ENCODE measurements around the gene ZG16. TPM values are rescaled to one million over a fixed set of nuclear protein-coding genes. Genes with fewer than 3 reads are reported as not detected.
"Not testable (repeated sequence)": the region's sequence is repeated elsewhere in the genome, so short reads cannot be mapped to it uniquely, and the experiment has no call there.

The ZG16 gene
- polyA plus RNA-seq, 3 donors = 0.03 to 0.05 TPM; not detected in 1

DNA sequence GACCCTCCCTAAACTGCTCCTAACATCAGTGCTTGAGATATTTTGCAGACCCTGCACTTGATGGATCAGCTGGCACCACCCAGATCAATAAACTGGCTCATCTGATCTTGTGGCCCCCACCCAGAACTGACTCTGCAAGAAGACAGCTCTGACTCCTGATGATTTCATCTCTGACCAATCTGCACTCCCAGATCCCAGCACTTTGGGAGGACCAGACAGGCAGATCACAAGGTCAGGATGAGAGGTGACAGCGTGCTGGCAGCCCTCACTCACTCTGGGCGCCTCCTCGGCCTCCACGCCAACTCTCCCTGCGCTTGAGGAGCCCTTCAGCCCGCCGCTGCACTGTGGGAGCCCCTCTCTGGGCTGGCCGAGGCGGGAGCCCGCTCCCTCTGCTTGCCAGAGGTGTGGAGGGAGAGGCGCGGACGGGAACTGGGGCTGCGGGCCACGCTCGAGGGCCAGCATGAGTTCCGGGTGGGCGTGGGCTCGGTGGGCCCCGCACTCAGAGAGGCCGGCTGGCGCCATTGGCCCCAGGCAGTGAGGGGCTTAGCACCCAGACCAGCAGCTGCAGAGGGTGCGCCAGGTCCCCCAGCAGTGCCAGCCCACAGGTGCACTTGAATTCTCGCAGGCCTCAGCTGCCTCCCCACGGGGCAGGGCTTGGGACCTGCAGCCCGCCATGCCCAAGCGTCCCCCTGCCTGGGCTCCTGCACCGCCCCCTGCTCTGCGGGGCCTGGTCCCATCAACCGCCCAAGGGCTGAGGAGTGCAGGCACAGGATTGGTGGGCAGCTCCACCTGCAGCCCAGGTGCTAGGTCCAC, 29.9 kb upstream of the ZG16 start:
- no peak for DNase-seq

DNA sequence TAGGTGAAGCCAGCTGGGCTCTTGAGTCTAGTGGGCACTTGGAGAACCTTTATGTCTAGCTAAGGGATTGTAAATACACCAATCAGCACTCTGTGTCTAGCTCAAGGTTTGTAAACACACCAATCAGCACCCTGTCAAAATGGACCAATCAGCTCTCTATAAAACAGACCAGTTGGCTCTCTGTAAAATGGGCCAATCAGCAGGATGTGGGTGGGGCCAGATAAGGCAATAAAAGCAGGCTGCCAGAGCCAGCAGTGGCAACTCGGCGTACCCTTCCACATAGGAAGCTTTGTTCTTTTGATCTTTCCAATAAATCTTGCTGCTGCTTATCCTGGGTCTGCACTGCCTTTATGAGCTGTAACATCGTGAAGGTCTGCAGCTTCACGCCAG, 29.3 kb upstream of the ZG16 start:
- DNase-seq = not testable (repeated sequence)

DNA sequence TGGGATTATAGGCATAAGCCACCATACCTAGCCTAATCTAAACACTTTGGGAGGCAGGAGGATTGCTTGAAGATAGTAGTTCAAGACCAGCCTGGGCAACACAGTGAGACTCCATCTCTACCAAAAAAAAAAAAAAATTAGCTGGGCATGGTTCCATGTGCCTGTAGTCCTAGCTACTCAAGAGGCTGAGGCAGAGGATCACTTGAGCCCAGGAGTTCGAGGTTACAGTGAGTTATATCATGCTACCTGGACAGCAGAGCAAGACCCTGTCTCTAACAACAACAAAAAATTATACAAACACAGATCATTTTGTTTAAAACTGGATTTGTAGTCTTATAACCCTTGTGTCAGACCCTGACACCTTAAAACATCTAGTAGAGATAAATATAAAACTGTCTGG, 24.5 kb upstream of the ZG16 start:
- no peak for DNase-seq

DNA sequence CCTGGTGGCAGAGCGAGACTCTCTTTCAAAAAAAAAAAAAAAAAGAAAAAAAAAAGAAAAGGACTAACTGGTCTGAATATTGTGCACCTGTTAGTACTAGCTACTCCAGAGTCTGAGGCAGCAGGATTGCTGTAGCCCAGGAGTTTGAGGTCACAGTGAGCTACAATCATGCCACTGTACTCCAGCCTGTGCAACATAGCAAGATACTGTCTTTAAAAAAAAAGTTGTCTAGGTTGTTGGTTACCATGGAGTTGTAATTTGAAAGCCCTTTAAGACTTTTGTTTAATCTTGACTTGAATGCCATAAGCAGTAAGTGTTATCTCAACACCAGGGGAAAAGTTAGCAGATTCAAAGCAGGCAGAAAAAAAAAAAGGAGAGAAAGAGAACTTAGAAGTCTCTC, 21.4 kb upstream of the ZG16 start:
- DNase-seq = no peak

DNA sequence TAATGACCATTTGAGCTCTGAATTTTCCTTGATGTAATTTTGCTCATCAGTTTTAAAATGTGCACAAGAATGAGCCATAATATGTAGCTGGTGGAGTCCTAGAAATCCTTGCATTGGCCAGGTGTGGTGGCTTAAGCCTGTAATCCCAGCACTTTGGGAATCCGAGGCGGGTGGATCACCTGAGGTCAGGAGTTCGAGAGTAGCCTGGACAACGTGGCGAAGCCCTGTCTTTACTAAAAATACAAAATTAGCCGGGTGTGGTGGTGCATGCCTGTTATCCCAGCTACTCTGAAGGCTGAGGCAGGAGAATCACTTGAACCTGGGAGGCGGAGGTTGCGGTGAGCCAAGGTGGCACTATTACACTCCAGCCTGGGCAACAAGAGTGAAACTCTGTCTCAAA, 21.0 kb upstream of the ZG16 start:
- DNase-seq = not testable (repeated sequence)

DNA sequence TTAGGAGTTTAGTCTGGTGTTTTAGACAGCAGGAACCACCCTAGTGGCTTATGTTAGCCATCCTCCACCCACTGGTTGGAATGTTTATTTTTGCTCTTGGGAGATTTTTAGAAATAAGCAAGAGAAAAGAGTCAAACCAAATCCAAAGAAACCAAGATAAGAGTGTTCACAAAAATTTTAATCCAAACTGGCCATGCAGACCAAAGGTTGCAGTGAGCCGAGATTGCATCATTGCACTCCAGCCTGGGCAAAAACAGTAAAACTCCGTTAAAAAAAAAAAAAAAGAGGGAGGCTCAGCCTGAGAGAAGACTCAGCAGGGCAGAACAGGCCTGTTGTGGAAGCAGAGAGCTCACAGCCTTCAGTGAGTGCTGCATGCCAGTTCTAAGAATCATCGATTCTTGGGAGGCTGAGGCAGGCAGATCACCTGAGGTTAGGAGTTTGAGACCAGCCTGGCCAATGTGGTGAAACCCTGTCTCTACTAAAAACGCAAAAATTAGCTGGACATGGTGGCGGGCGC, 20.0 kb upstream of the ZG16 start:
- no peak for DNase-seq

DNA sequence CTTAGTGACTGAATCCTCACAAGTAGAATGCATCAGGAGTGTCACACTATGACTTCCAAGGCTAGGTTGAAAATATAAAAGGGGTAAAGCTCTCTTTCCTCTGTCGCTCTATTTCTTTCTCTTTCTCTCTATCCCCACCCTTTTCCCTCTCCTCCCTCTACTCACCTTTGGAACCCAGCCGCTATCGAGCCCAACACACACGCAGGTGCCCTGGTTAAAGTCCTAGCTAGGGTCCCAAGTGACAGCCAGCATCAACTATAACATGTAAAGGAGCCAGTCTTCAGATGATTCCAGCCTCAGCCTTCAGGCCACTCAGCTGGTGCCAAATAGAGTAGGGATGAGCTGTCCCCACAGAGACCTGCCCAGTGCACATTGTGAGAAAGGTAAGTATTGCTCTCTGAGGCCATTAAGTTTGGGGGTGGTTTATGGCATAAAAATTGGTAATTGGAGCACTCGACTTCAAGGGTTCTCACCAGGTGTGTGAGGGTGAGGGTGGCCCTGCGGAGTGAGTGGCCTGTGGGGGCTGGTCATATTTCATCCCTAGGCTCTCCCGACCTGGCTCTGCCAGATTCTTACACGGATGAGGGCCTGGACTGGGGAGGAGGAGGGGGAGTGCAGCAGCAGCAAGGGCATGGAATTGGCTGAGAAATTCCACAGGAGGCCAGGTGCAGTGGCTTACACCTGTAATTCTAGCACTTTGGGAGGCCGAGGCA, 17.3 kb upstream of the ZG16 start:
- DNase-seq = peak; percentile 48

DNA sequence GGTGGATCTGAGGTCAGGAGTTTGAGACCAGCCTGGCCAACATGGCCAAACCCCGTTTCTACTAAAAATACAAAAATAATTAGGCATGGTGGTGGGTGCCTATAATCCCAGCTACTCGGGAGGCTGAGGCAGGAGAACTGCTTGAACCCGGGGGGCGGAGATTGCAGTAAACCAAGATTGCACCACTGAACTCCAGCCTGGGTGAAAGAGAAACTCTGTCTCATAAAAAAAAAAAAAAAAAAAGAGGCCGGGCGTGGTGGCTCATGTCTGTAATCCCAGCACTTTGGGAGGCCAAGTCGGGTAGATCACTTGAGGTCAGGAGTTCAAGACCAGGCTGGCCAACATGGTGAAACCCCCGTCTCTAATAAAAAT, 16.8 kb upstream of the ZG16 start:
- not testable (repeated sequence) for DNase-seq

DNA sequence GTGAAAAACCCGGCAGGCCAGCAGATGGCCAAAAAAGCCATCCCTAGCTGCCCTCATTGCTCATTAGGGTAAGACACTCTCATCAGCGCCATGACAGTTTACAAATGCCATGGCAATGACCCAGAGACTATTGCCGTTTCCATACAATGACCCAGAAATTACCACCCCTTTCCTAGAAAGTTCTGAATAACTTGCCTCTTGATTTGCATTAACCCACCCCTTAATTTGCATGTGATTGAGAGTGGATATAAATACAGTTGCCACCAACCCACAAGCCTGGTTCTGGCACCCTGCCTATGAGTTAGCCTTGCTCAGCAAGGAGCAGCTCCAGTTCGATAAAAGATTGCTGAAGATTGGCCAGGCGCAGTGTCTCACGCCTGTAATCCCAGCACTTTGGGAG, 16.2 kb upstream of the ZG16 start:
- no peak for DNase-seq

DNA sequence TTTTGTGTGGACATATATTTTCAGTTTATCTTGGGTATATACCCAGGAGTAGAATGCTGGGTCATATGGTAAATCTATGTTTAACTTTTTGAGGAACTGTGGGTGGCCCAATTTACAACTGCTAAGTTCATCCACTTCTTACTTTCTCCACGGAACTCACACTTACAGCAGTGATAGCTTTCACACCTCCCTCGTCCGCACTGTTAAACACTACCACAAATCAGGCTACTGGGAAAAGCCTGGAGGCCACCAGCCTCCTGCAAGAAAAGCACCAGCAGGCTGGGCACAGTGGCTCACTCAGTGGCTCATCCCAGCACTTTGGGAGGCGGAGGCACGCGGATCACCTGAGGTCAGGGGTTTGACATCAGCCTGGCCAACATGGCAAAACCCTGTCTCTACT, 14.7 kb upstream of the ZG16 start:
- DNase-seq = no peak

DNA sequence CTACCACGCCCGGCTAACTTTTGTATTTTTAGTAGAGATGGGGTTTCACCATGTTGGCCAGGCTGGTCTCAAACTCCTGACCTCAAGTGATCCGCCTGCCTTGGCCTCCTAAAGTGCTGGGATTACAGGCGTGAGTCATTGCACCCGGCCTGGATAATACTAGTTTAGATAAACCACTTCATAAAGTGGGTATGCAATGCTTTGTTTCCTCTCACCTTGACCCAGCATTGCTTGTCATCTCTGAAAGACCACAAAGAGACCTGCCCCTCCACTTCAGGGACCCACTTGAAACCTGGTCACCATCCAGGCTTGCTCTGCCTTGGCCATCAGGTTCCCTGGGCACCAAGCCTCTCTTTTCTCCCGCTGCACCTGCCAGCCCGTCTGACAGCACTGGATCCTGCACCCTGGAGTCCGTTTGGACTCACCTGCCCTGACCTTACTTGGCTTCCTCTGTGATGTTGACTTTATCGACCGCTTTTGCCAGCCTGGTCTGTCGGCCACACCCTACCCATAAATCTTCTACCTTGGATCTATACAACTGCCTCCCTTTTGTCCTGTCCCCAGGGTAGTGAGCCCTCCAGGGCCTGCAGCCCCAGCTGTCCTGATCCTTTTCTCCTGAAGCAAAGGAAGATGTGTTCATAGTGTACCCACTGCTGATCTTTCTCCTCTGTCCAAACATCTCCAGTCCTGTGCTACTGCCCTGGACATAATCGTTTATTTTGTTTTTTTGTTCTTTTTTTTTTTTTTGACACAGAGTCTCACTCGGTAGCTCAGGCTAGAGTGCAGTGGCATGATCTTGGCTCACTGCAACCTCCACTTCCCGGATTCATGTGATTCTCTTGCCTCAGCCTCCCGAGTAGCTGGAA, 12.7 kb upstream of the ZG16 start:
- DNase-seq = no peak

DNA sequence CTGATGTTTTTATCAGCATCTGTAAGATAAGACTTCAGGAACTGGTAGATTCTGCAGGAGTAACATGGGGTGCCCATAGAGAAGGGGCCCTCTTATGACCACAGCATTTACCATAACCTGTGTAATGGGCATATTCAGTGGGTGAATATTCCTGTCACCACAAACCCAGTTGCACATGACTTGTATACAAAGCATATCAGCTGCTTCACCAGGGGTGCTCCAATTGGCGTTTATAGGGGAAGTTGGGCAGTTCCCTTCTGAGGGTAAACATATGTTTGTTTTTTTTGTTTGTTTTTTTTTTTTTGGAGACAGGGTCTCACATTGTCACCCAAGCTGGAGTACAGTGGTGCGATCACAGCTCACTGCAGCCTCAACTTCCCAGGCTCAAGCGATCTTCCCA, 11.5 kb upstream of the ZG16 start:
- DNase-seq = no peak

DNA sequence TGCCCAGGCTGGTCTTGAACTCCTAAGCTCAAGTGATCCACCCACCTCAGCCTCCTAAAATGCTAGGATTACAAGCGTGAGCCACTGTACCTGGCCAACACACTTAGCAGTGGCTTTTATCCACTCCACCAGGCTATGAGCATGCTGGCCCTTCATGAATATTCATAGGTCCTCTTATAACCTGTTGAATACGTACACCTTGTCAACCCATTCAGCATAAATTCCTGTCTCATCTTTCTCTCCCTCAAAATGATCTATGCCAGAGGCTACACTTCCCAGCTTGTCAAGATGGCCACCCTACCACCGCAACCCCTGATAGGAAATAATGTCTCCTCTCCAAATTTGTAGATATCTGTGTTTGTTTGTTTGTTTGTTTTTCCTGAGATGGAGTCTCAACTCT, 11.0 kb upstream of the ZG16 start:
- no peak for DNase-seq

DNA sequence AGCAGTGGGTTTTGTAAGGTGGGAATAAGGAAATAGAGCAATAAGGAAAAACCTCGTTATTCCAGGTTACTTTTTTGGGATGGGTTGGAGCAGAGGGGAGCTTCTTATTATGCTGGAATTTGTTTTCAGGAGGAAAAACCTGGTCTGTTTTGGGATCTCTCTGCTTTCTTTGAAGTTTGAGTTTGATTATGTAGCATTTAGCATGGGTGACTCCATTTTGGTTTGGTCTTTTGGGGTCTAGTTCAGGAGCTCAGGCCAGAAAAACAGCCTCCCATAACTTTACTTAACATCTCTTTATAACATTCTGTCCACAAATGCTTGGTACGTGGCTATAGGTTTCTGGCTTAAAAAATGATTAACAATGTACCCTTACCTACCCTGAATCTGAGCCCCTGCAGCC, 8.5 kb upstream of the ZG16 start:
- DNase-seq = no peak

DNA sequence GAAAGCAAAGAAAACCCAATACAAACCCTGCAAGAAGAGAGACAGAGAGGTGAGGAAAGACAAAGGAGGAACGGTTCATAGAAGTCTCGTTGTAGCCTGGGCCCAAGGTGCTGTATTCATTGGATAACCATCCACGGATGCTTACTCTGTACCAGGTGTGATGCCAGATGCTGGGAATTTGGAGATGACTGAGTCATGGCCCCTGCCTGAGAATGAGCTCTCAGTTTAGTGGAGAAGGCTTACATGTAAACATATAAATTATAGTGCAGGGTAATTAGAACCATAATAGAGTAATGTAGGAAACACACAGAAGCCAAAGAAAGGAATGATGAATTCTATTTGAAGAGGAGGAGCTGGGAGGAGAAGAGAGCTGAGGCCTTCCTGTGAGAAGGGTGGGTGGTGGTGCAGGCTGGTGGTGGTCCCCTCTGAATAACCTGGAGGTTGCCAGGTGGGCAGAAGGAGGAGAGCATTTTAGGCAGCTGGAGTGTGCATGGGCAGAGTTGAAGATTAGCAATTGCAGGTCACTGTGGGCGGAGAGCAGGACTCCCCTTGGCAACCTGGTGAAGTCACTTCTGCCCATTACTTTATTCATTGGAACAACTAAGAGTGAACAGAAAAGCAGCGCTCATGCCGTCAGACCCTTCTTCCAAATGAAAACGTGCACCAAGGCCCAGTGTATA, 7.7 kb upstream of the ZG16 start:
- no peak for DNase-seq

DNA sequence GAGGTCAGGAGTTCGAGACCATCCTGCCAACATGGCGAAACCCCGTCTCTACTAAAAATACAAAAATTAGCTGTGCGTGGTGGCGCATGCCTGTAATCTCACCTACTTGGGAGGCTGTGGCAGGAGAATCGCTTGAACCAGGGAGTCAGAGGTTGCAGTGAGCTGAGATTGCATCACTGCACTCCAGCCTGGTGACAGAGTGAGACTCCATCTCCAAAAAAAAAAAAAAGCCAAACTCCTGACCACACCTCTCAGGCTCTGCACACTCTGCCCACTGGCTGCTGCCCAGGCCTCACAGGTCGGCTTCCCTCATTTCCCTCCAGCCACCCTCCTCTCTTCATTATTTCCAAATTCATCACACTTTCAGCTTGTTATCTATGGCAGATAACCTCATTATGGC, 5.7 kb upstream of the ZG16 start:
- not testable (repeated sequence) for DNase-seq

DNA sequence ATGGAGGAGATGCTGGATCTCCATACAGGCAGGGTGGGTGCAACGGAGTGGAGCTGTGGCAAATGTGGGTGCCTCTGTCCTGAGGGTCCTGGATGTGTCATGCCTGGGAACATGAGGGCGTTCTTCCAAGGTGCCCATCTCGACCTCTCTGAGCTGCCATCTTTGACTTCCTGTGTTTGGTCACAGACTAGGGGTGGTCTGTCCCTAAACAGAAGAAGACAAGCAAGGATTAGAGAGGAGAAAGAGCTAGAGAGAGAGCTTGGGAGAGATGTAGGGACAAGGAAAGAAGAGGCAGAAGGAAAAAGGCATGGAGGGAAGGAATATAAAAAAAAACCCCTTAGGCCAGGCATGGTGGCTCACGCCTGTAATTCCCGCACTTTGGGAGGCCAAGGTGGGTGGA, 3.3 kb upstream of the ZG16 start:
- DNase-seq = no peak

DNA sequence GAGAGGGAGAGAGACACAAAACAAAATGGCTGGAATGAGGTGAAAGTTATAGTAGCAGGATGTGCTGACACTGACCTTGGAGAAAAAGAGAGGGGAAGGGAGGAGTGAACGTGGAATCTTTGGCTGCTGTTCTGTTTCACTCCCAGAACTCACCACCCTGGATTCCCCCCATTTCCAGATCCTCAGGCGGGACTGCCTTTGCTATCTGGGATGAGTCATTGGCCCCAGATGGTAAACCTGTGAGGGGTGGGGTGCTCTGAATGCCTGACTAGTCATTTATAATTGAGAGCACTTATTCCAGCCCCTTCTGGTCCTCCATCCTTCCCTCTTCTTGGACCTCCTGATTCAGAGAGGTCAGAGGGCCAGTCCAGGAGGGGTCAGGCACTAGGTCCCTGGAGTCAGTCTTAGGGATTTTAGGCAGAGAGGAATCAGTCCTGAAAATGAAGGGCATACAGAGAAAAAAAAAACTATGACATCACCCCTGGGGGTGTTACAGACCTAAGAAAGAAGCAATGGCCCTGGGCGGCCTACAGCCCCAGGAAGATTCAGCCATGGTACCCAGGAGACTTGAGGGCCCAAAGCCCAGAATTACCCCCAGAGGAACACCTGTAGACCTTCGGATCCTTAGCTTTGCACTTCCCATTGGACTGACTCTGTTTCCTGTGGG, 2.2 kb upstream of the ZG16 start:
- DNase-seq = no peak

DNA sequence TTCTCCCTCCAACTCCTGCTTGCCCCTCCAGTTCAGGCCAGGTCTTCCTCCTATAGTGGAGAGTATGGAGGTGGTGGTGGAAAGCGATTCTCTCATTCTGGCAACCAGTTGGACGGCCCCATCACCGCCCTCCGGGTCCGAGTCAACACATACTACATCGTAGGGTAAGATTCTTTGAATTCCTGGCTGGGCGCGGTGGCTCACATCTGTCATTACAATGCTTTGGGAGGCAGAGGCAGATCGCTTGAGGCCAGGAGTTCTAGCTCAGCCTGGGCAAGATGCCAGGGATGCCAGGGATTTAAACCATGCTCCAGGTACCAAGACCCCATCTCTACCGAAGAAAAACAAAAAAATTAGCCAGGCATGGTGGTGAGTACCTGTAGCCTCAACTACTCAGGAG, 1.4 kb downstream of the ZG16 start:
- no peak for DNase-seq

DNA sequence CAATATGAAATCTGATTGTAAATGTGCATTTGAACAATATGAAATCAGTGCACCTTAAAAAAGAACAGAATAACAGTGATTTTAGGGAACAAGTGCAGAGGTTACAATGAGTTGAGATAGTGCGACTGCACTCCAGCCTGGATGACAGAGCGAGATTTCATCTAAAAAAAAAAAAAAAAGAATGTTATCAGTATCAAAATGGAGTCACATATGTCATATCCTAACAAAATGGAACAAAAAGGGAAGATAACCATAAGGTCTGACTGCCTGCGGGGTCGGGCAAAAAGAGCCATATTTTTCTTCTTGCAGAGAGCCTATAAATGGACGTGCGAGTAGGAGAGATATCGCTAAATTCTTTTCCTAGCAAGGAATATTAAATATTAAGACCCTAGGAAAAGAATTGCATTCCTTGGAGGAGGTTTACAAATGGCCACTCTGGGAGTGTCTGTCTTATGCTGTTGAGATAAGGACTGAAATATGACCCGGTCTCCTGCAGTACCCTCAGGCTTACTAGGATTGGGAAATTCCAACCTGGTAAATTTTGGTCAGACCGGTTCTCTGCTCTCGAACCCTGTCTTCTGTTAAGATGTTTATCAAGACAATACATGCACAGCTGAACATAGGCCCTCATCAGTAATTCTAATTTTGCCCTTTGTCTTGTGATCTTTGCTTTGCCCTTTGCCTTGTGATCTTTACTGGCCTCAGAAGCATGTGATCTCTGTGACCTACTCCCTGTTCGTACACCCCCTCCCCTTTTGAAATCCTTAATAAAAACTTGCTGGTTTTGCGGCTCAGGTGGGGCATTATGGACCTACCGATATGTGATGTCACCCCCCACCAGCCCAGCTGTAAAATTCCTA, 5.3 kb downstream of the ZG16 start:
- DNase-seq = not testable (repeated sequence)
